Right renal pelvis (tissue), 4 donors: Measurements from ENCODE around the gene KRTAP2-2. TPM values are rescaled to one million over a fixed set of nuclear protein-coding genes. Genes with fewer than 3 reads are reported as not detected.
"Not testable (repeated sequence)": the region's sequence is repeated elsewhere in the genome, so short reads cannot be mapped to it uniquely, and the experiment has no call there.

Source experiments
- DNase-seq, 4 donors: peaks; one replicate each; pipeline ENCODE4 v3.0.0-alpha.2; 2013; ENCODE audit warnings: low read depth in 4 of 4, low spot score in 3 of 4, missing footprints in 1 of 4
- polyA plus RNA-seq, 4 donors: library from polyadenylated mRNA; unstranded; fragments of 120-200 nt; gene quantifications; one replicate each; pipeline ENCODE4 v1.2.1, GENCODE V29; 2013; ENCODE audit not compliant: insufficient read length in 4 of 4

The KRTAP2-2 gene
- polyA plus RNA-seq, 4 donors, result not detected

GRCh38 chr17:41065016-41065689, 10.1 kb upstream of the KRTAP2-2 start:
- DNase-seq, result not testable (repeated sequence)

GRCh38 chr17:41064301-41064700, 9.3 kb upstream of the KRTAP2-2 start:
- DNase-seq, result no peak

- no peak for DNase-seq
Measured at GRCh38 chr17:41063449-41063848, 8.4 kb upstream of the KRTAP2-2 start.

GRCh38 chr17:41061964-41062363, 6.9 kb upstream of the KRTAP2-2 start:
- no peak for DNase-seq

- DNase-seq, result no peak
Measured at GRCh38 chr17:41060052-41060604, 5.1 kb upstream of the KRTAP2-2 start, which contains the start of gene KRTAP2-3. TSS of gene KRTAP2-3 (minus strand) at chr17:41060114. CDS start at chr17:41060050, 64 bp downstream.

GRCh38 chr17:41059276-41060051, 4.4 kb upstream of the KRTAP2-2 start:
- not testable (repeated sequence) for DNase-seq

- DNase-seq, result no peak
Measured at GRCh38 chr17:41058741-41059140, 3.7 kb upstream of the KRTAP2-2 start.

GRCh38 chr17:41057547-41057946, 2.5 kb upstream of the KRTAP2-2 start:
- DNase-seq, result no peak

GRCh38 chr17:41054556-41054955, 474 bp downstream of the KRTAP2-2 start:
- not testable (repeated sequence) for DNase-seq

- DNase-seq, result peak in 2 of 4 donors; percentile 4 to 20
Measured at GRCh38 chr17:41054025-41054424, 1.0 kb downstream of the KRTAP2-2 start.

- no peak for DNase-seq
Measured at GRCh38 chr17:41052566-41052965, 2.5 kb downstream of the KRTAP2-2 start.

- no peak for DNase-seq
Measured at GRCh38 chr17:41049110-41049509, 5.9 kb downstream of the KRTAP2-2 start.

GRCh38 chr17:41048441-41048840, 6.6 kb downstream of the KRTAP2-2 start:
- DNase-seq, result no peak

GRCh38 chr17:41046735-41047465, 8.1 kb downstream of the KRTAP2-2 start, which contains the start of gene KRTAP2-1:
TSS of gene KRTAP2-1 (minus strand) at chr17:41047316. CDS start at chr17:41047267, 49 bp downstream.
- DNase-seq, result not testable (repeated sequence)

- no peak for DNase-seq
Measured at GRCh38 chr17:41042953-41043352, 12.1 kb downstream of the KRTAP2-2 start.

GRCh38 chr17:41040783-41041571, 14.1 kb downstream of the KRTAP2-2 start, which contains the start of gene KRTAP1-1:
TSS of gene KRTAP1-1 (minus strand) at chr17:41041450. CDS start at chr17:41041397, 53 bp downstream.
- not testable (repeated sequence) for DNase-seq

GRCh38 chr17:41037853-41038350, 17.1 kb downstream of the KRTAP2-2 start:
- DNase-seq, result no peak

GRCh38 chr17:41034346-41034935, 20.6 kb downstream of the KRTAP2-2 start, which contains the start of gene KRTAP1-3:
TSS of gene KRTAP1-3 (minus strand) at chr17:41034874. CDS start at chr17:41034821, 53 bp downstream.
- not testable (repeated sequence) for DNase-seq

GRCh38 chr17:41029633-41030245, 25.3 kb downstream of the KRTAP2-2 start, which contains the start of gene KRTAP1-4:
TSS of gene KRTAP1-4 (minus strand) at chr17:41030195. CDS start at chr17:41030078, 117 bp downstream.
- no peak for DNase-seq
